ENCODE measurements around the gene RAB35. TPM values are rescaled to one million over a fixed set of nuclear protein-coding genes. Genes with fewer than 3 reads are reported as not detected.

Gene RAB35
- total and polyA plus RNA-seq, 2 donors (not counting 1 experiment from before 2014, with no cell fraction given): 20.4 to 52.9 TPM

DNA sequence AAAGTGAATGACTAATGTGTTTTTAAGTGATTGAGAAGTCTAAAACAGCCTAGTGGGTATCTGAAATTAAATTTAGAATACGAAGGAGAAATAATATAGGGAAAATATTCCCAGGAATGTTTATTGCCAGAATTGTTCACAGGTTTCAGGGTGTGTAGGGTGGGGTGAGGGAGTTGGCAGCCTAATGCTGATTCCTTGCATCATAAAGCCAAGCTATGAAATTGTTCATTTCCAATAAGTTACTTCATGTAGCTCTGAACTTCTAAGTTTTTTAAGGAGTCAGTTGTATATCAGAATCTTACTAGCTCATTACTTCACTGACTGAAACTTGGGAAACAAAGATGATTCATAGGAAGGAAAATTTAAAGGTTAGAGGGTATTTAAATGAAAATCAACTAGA, 56.4 kb downstream of the RAB35 start:
- no peak for DNase-seq
- 100% methylated on average over 1 of the region's 1 CpG for WGBS (ENCODE audit: insufficient coverage)
- TF ChIP-seq, protein P1, sequence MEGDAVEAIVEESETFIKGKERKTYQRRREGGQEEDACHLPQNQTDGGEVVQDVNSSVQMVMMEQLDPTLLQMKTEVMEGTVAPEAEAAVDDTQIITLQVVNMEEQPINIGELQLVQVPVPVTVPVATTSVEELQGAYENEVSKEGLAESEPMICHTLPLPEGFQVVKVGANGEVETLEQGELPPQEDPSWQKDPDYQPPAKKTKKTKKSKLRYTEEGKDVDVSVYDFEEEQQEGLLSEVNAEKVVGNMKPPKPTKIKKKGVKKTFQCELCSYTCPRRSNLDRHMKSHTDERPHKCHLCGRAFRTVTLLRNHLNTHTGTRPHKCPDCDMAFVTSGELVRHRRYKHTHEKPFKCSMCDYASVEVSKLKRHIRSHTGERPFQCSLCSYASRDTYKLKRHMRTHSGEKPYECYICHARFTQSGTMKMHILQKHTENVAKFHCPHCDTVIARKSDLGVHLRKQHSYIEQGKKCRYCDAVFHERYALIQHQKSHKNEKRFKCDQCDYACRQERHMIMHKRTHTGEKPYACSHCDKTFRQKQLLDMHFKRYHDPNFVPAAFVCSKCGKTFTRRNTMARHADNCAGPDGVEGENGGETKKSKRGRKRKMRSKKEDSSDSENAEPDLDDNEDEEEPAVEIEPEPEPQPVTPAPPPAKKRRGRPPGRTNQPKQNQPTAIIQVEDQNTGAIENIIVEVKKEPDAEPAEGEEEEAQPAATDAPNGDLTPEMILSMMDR (IDR thresholded peaks at IDR 0.05): no peak
- no peak for TF ChIP-seq EZH2 (IDR thresholded peaks at IDR 0.05; ENCODE audit: borderline replicate concordance, insufficient read depth, low read depth, low read length, poor library complexity, severe bottlenecking)
- CTCF ChIA-PET: no interaction called here
- H2AFZ ChIP-seq (ENCODE audit: insufficient read depth, low read depth, low read length, poor library complexity, severe bottlenecking): no peak overlapping the region
- H3K4me3 ChIP-seq (ENCODE audit: control extremely low read depth in 1 of 5, extremely low read depth in 1 of 5, insufficient read depth in 1 of 5, low read depth in 2 of 5, low read length in 4 of 5): no peak overlapping the region
- no peaks in the 10 kb centered on the region for H3K9me3 ChIP-seq (ENCODE audit: control extremely low read depth in 1 of 3, control insufficient read depth in 2 of 3, insufficient read depth in 1 of 3, low read length in 2 of 3)
- H3K9ac ChIP-seq (ENCODE audit: low read length): no peak overlapping the region
- peaks cover 0 to 5% of the 10 kb centered on the region in 2 experiments for H3K36me3 ChIP-seq (replicated peaks in 1 of 2; ENCODE audit: control extremely low read depth in 1 of 2, control insufficient read depth in 1 of 2, extremely low read depth in 1 of 2, insufficient read depth in 2 of 2, low read length in 1 of 2)
- no peak overlapping the region for H3K27ac ChIP-seq (ENCODE audit: low read length in 2 of 2)
- intact Hi-C loops (cut with micrococcal nuclease): no loop called here
- no peaks in the 10 kb centered on the region for H3K4me1 Mint-ChIP-seq
- no peak for ATAC-seq (ENCODE audit: low read depth)
- no peak overlapping the region for H3K27ac Mint-ChIP-seq
- H3K27me3 ChIP-seq (replicated peaks in 1 of 4; ENCODE audit: control extremely low read depth in 1 of 4, control insufficient read depth in 3 of 4, insufficient read depth in 4 of 4, low read length in 3 of 4): no peaks in the 10 kb centered on the region
- POLR2A ChIA-PET: no interaction called here
- no peaks in the 10 kb centered on the region for H4K20me1 ChIP-seq (ENCODE audit: control insufficient read depth, insufficient read depth, low read length, poor library complexity, severe bottlenecking)
- no peaks in the 10 kb centered on the region for H3K9me3 Mint-ChIP-seq (ENCODE audit: insufficient read depth)
- H3K4me2 ChIP-seq (replicated peaks; ENCODE audit: low read depth, low read length, poor library complexity, severe bottlenecking): no peak overlapping the region
- no peaks in the 10 kb centered on the region for H3K4me1 ChIP-seq (ENCODE audit: control insufficient read depth in 2 of 2, insufficient read depth in 2 of 2, low read length in 2 of 2)
- H3K79me2 ChIP-seq (ENCODE audit: control insufficient read depth, insufficient read depth, low read length): no peaks in the 10 kb centered on the region
- no peaks in the 10 kb centered on the region for H3K27me3 Mint-ChIP-seq
- H3K4me3 Mint-ChIP-seq: no peak overlapping the region

DNA sequence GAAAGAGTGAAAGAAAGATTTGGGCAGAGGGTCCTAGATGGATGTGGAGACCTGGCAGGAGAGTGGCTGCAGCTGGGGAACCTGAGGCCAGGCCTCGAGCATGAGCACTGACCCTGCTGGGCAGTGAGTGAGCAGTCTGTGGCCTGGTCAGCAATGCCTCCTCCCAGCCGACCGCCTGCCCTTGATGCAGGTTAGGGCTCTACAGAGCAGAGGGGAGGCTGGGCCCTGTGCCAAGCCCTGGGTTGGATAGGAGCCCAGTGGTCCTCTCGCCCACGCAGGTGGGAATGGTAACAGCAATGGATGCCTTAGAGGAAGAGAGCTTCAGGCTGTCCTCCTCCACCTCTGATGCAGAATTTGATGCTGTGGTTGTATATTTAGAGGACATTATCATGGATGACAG, 59.8 kb downstream of the RAB35 start:
- POLR2A ChIA-PET: no interaction called here
- Histone ChIP-seq H3K4me2 (replicated peaks; ENCODE audit: low read depth, low read length, poor library complexity, severe bottlenecking) (no peak overlapping the region), H2AFZ (ENCODE audit: insufficient read depth, low read depth, low read length, poor library complexity, severe bottlenecking) (no peak overlapping the region), H3K4me3 (ENCODE audit: control extremely low read depth in 1 of 5, extremely low read depth in 1 of 5, insufficient read depth in 1 of 5, low read depth in 2 of 5, low read length in 4 of 5) (no peak overlapping the region), H3K27me3 (replicated peaks in 1 of 4; ENCODE audit: control extremely low read depth in 1 of 4, control insufficient read depth in 3 of 4, insufficient read depth in 4 of 4, low read length in 3 of 4) (no peaks in the 10 kb centered on the region), H3K9me3 (ENCODE audit: control extremely low read depth in 1 of 3, control insufficient read depth in 2 of 3, insufficient read depth in 1 of 3, low read length in 2 of 3) (no peaks in the 10 kb centered on the region), H3K27ac (ENCODE audit: low read length in 2 of 2) (no peak overlapping the region), H4K20me1 (ENCODE audit: control insufficient read depth, insufficient read depth, low read length, poor library complexity, severe bottlenecking) (no peaks in the 10 kb centered on the region), H3K9ac (ENCODE audit: low read length) (no peak overlapping the region), H3K79me2 (ENCODE audit: control insufficient read depth, insufficient read depth, low read length) (no peaks in the 10 kb centered on the region), H3K4me1 (ENCODE audit: control insufficient read depth in 2 of 2, insufficient read depth in 2 of 2, low read length in 2 of 2) (no peaks in the 10 kb centered on the region), H3K36me3 (replicated peaks in 1 of 2; ENCODE audit: control extremely low read depth in 1 of 2, control insufficient read depth in 1 of 2, extremely low read depth in 1 of 2, insufficient read depth in 2 of 2, low read length in 1 of 2) (no peaks in the 10 kb centered on the region)
- WGBS (ENCODE audit: insufficient coverage): 89% methylated on average over 3 of the region's 5 CpGs
- DNase-seq: no peak
- TF ChIP-seq, protein P1 (IDR thresholded peaks at IDR 0.05): no peak
- TF ChIP-seq EZH2 (IDR thresholded peaks at IDR 0.05; ENCODE audit: borderline replicate concordance, insufficient read depth, low read depth, low read length, poor library complexity, severe bottlenecking): no peak
- intact Hi-C loops (cut with micrococcal nuclease): no loop called here
- CTCF ChIA-PET: no interaction called here
- H3K27me3 Mint-ChIP-seq: no peaks in the 10 kb centered on the region
- no peak overlapping the region for H3K4me3 Mint-ChIP-seq
- H3K4me1 Mint-ChIP-seq: no peaks in the 10 kb centered on the region
- H3K9me3 Mint-ChIP-seq (ENCODE audit: insufficient read depth): no peaks in the 10 kb centered on the region
- H3K27ac Mint-ChIP-seq: no peak overlapping the region
- no peak for ATAC-seq (ENCODE audit: low read depth)
